Pulmonary artery endothelial cell (primary cell): ENCODE measurements around the gene PRAC1. TPM values are rescaled to one million over a fixed set of nuclear protein-coding genes. Genes with fewer than 3 reads are reported as not detected.

Source experiments
- DNase-seq: peaks from one replicate; pipeline ENCODE4 v3.0.0-alpha.2; 2011; ENCODE audit warnings: low read depth, low spot score
- total RNA-seq: library from RNA; depleted of rRNA; stranded (reverse); fragments of >200 nt; gene quantifications from 2 replicates; pipeline ENCODE4 v1.2.3, GENCODE V29; 2014

PRAC1 gene
- total RNA-seq, 1 donor from 2014 or later = not detected

GRCh38 chr17:48747445-48748363 lies 25.4 kb upstream of the PRAC1 start:
- DNase-seq = no peak

- no peak for DNase-seq
Observed at GRCh38 chr17:48746916-48747444, 24.7 kb upstream of the PRAC1 start.

GRCh38 chr17:48745381-48746275 lies 23.3 kb upstream of the PRAC1 start:
- no peak for DNase-seq

GRCh38 chr17:48740537-48740936 lies 18.2 kb upstream of the PRAC1 start:
- DNase-seq = no peak

GRCh38 chr17:48738803-48739526 lies 16.6 kb upstream of the PRAC1 start:
- no peak for DNase-seq

- DNase-seq = no peak
Observed at GRCh38 chr17:48738424-48738802, 16.1 kb upstream of the PRAC1 start.

- no peak for DNase-seq
Observed at GRCh38 chr17:48737330-48738043, 15.2 kb upstream of the PRAC1 start.

- no peak for DNase-seq
Observed at GRCh38 chr17:48735062-48735351, 12.7 kb upstream of the PRAC1 start.

- DNase-seq = no peak
Observed at GRCh38 chr17:48734333-48735061, 12.2 kb upstream of the PRAC1 start.

GRCh38 chr17:48733632-48734328 lies 11.5 kb upstream of the PRAC1 start:
- DNase-seq = no peak

GRCh38 chr17:48732688-48733629 lies 10.6 kb upstream of the PRAC1 start:
- no peak for DNase-seq

- DNase-seq = no peak
Observed at GRCh38 chr17:48731355-48731754, 9.0 kb upstream of the PRAC1 start.

GRCh38 chr17:48730240-48730550 lies 7.9 kb upstream of the PRAC1 start:
- no peak for DNase-seq

- DNase-seq = no peak
Observed at GRCh38 chr17:48729335-48730239, 7.3 kb upstream of the PRAC1 start.

- no peak for DNase-seq
Observed at GRCh38 chr17:48728232-48729231, 6.2 kb upstream of the PRAC1 start, which contains the start of gene HOXB13. HOXB13 (minus strand) TSS chr17:48728750; CDS start chr17:48728593, 157 bp downstream.
